IMR-90 (cell line): ENCODE data around the gene MUC20. TPM values are rescaled to one million over a fixed set of nuclear protein-coding genes. Genes with fewer than 3 reads are reported as not detected.

Source experiments
- ATAC-seq: fragments of 200-7000 bp; cut with Tn5 transposase; 2 replicates; pipeline ENCODE4 v1.9.1; 2020; ENCODE audit warnings: low read depth, mild to moderate bottlenecking, moderate library complexity
- BruUV-seq: library from RNA; stranded (reverse); fragments of 400-500 nt; replicated peaks from 2 replicates; lab custom pipeline; 2021; lab: Mats Ljungman, UMichigan
- CTCF ChIA-PET: fragments of 300-600 bp; formaldehyde crosslinking; extraction: SDS; loops from one replicate; lab custom pipeline; 2021; ENCODE audit warnings: antibody characterized with exemption; lab: Yijun Ruan, JAX
- POLR2A ChIA-PET: fragments of 300-600 bp; sonication (Branson Sonifier 250); formaldehyde crosslinking; loops from one replicate; lab custom pipeline; 2022; ENCODE audit warnings: antibody characterized with exemption; ENCODE audit not compliant: unreplicated experiment; lab: Charles Lee
- DNase-seq: peaks from one replicate; pipeline ENCODE4 v3.0.0; 2013
- H2AFZ ChIP-seq: replicated peaks from 2 replicates; pipeline ENCODE3; 2013; ENCODE audit warnings: low read length, mild to moderate bottlenecking; ENCODE audit not compliant: poor library complexity
- H2AK5ac ChIP-seq: 2 replicates; pipeline ENCODE4 v1.6.1; 2013; ENCODE audit warnings: low read depth, low read length, inconsistent platforms
- H2AK9ac ChIP-seq: replicated peaks from 2 replicates; pipeline ENCODE3; 2013; ENCODE audit warnings: mild to moderate bottlenecking, low read depth, low read length, moderate library complexity; ENCODE audit not compliant: poor library complexity
- H2BK120ac ChIP-seq: 2 replicates; pipeline ENCODE4 v1.6.1; 2013; ENCODE audit warnings: low read depth, low read length, inconsistent platforms
- H2BK15ac ChIP-seq: 3 replicates; pipeline ENCODE4 v1.6.1; 2013; ENCODE audit warnings: low read depth, low read length, inconsistent platforms
- H2BK20ac ChIP-seq: 2 replicates; pipeline ENCODE4 v1.6.1; 2013; ENCODE audit warnings: low read depth, mild to moderate bottlenecking, inconsistent platforms, low read length, moderate library complexity
- H2BK5ac ChIP-seq: 2 replicates; pipeline ENCODE4 v1.6.1; 2013; ENCODE audit warnings: mild to moderate bottlenecking, low read depth, low read length, inconsistent platforms; ENCODE audit not compliant: poor library complexity, severe bottlenecking
- H3K14ac ChIP-seq: replicated peaks from 2 replicates; pipeline ENCODE4 v1.6.1; 2013; ENCODE audit warnings: low read depth, low read length, inconsistent platforms
- H3K18ac ChIP-seq: 2 replicates; pipeline ENCODE4 v1.6.1; 2013; ENCODE audit warnings: low read depth, low read length, control low read depth
- H3K23ac ChIP-seq: 2 replicates; pipeline ENCODE4 v1.6.1; 2013; ENCODE audit warnings: low read depth, low read length, inconsistent platforms
- H3K27ac ChIP-seq: 2 replicates; pipeline ENCODE4 v1.5.1; 2013; ENCODE audit warnings: mild to moderate bottlenecking, control low read depth, low read length; ENCODE audit not compliant: insufficient read depth
- H3K27me3 ChIP-seq: 2 replicates; pipeline ENCODE4 v1.6.1; 2013; ENCODE audit warnings: low read length; ENCODE audit not compliant: control insufficient read depth, insufficient read depth
- H3K36me3 ChIP-seq: 2 replicates; pipeline ENCODE4 v1.6.1; 2013; ENCODE audit warnings: low read length, mixed read lengths; ENCODE audit not compliant: control insufficient read depth, insufficient read depth
- H3K4ac ChIP-seq: 2 replicates; pipeline ENCODE4 v1.6.1; 2013; ENCODE audit warnings: low read depth, low read length, inconsistent platforms
- H3K4me1 ChIP-seq: 2 replicates; pipeline ENCODE4 v1.6.1; 2013; ENCODE audit warnings: low read length, mixed read lengths; ENCODE audit not compliant: control insufficient read depth, insufficient read depth
- H3K4me2 ChIP-seq: 2 replicates; pipeline ENCODE4 v1.6.1; 2013; ENCODE audit warnings: low read depth, mild to moderate bottlenecking, control low read depth, low read length, moderate library complexity
- H3K4me3 ChIP-seq: 2 replicates; pipeline ENCODE4 v1.5.1; 2013; ENCODE audit warnings: low read depth, mild to moderate bottlenecking, control low read depth, low read length, moderate library complexity; ENCODE audit not compliant: insufficient read depth
- H3K56ac ChIP-seq: 2 replicates; pipeline ENCODE4 v1.6.1; 2013; ENCODE audit warnings: low read length, inconsistent platforms; ENCODE audit not compliant: insufficient read depth; ENCODE audit errors: extremely low read depth
- H3K79me1 ChIP-seq, 2 experiments: 2 replicates each; pipeline ENCODE4 v1.6.1; 2013; ENCODE audit warnings: low read length in 2 of 2, inconsistent platforms in 1 of 2, low read depth in 1 of 2
- H3K9ac ChIP-seq: 2 replicates; pipeline ENCODE4 v1.6.1; 2013; ENCODE audit warnings: low read depth, low read length, control low read depth
- H3K9me1 ChIP-seq: 2 replicates; pipeline ENCODE4 v1.6.1; 2013; ENCODE audit warnings: low read length, inconsistent platforms; ENCODE audit not compliant: insufficient read depth
- H3K9me3 ChIP-seq: 2 replicates; pipeline ENCODE4 v1.6.1; 2013; ENCODE audit warnings: low read length; ENCODE audit not compliant: control insufficient read depth, insufficient read depth
- H4K20me1 ChIP-seq: 2 replicates; pipeline ENCODE4 v1.6.1; 2013; ENCODE audit warnings: low read length, inconsistent platforms; ENCODE audit not compliant: insufficient read depth
- H4K5ac ChIP-seq: 2 replicates; pipeline ENCODE4 v1.6.1; 2013; ENCODE audit warnings: mild to moderate bottlenecking, low read depth, low read length, control low read depth
- H4K8ac ChIP-seq, 2 experiments: 2 replicates each; pipeline ENCODE4 v1.6.1; 2013; ENCODE audit warnings: low read depth in 2 of 2, low read length in 2 of 2, control low read depth in 1 of 2, inconsistent platforms in 1 of 2
- H4K91ac ChIP-seq: 2 replicates; pipeline ENCODE4 v1.6.1; 2013; ENCODE audit warnings: low read depth, low read length, inconsistent platforms; ENCODE audit not compliant: insufficient read depth
- BHLHE40 ChIP-seq: fragments of 150-350 bp; IDR thresholded peaks from 2 replicates; pipeline ENCODE4 v1.6.1; 2016; ENCODE audit warnings: mild to moderate bottlenecking, low read depth, low read length
- CEBPB ChIP-seq: IDR thresholded peaks from 2 replicates; pipeline ENCODE4 v1.6.1; 2012; ENCODE audit warnings: low read depth, low read length, improper control_type of control experiment
- CHD1 ChIP-seq: IDR thresholded peaks from 2 replicates; pipeline ENCODE4 v1.6.1; 2012; ENCODE audit warnings: low read depth, low read length, improper control_type of control experiment
- CTCF ChIP-seq: conservative IDR thresholded peaks from 2 replicates; pipeline ENCODE4 v1.5.1; 2012; ENCODE audit warnings: mild to moderate bottlenecking, low read depth, low read length, improper control_type of control experiment
- FOS ChIP-seq: fragments of 150-350 bp; IDR thresholded peaks from 2 replicates; pipeline ENCODE4 v1.6.1; 2016; ENCODE audit warnings: low read depth, low read length
- MAFK ChIP-seq: IDR thresholded peaks from 2 replicates; pipeline ENCODE4 v1.6.1; 2012; ENCODE audit warnings: low read depth, low read length, improper control_type of control experiment
- MAZ ChIP-seq: IDR thresholded peaks from 2 replicates; pipeline ENCODE4 v1.6.1; 2012; ENCODE audit warnings: low read depth, mild to moderate bottlenecking, low read length, improper control_type of control experiment, moderate library complexity, borderline replicate concordance
- MXI1 ChIP-seq: IDR thresholded peaks from 2 replicates; pipeline ENCODE4 v1.6.1; 2012; ENCODE audit warnings: low read depth, mild to moderate bottlenecking, low read length, moderate library complexity, borderline replicate concordance
- NFE2L2 ChIP-seq: fragments of 150-350 bp; IDR thresholded peaks from 2 replicates; pipeline ENCODE4 v1.6.1; 2016; ENCODE audit warnings: low read depth, mild to moderate bottlenecking, low read length
- POLR2A ChIP-seq: IDR thresholded peaks from 2 replicates; pipeline ENCODE4 v1.6.1; 2012; ENCODE audit warnings: mild to moderate bottlenecking, low read depth, low read length
- RAD21 ChIP-seq: IDR thresholded peaks from 2 replicates; pipeline ENCODE4 v1.6.1; 2012; ENCODE audit warnings: low read length, improper control_type of control experiment
- RCOR1 ChIP-seq: IDR thresholded peaks from 2 replicates; pipeline ENCODE4 v1.6.1; 2012; ENCODE audit warnings: mild to moderate bottlenecking, low read length, improper control_type of control experiment; ENCODE audit not compliant: insufficient replicate concordance
- RFX5 ChIP-seq: IDR thresholded peaks from 2 replicates; pipeline ENCODE4 v1.8.0; 2012; ENCODE audit warnings: low read depth, mild to moderate bottlenecking, low read length, moderate library complexity
- SMC3 ChIP-seq: fragments of 150-350 bp; IDR thresholded peaks from 2 replicates; pipeline ENCODE4 v1.6.1; 2016; ENCODE audit warnings: low read depth, mild to moderate bottlenecking, antibody characterized with exemption, low read length, moderate library complexity
- USF2 ChIP-seq: fragments of 150-350 bp; IDR thresholded peaks from 2 replicates; pipeline ENCODE4 v1.6.1; 2017; ENCODE audit warnings: mild to moderate bottlenecking, antibody characterized with exemption, low read length, low read depth
- WGBS, 2 experiments: methylation state at CpG; one replicate each; pipeline versions ENCODE4 v1.1.5 to v1.1.7; 2013; ENCODE audit warnings: missing lambda C conversion rate in 2 of 2; ENCODE audit not compliant: insufficient read length in 1 of 2; ENCODE audit errors: extremely low coverage in 2 of 2; 5-methylcytosine and 5-hydroxymethylcytosine counted together
- dilution Hi-C: fragments of 300-500 bp; cut with HindIII; formaldehyde crosslinking; loops from one replicate; pipeline ENCODE4 v1.14.3; 2018; ENCODE audit warnings: low sequenced_read_pairs; ENCODE audit not compliant: unreplicated experiment
- in situ Hi-C: fragments of 300-500 bp; cut with MboI; formaldehyde crosslinking; loops from 3 replicates; pipeline ENCODE4 v1.14.3; 2019; ENCODE audit warnings: low sequenced_read_pairs, inconsistent platforms, mixed read lengths
- intact Hi-C: fragments of 100-400 bp; cut with micrococcal nuclease; formaldehyde crosslinking; loops from 2 replicates; pipeline ENCODE4 v1.10.0; 2022
- polyA plus RNA-seq, 3 experiments: library from polyadenylated mRNA; depleted of rRNA; stranded (reverse); fragments of >200 nt; gene quantifications; 2 replicates each; pipeline ENCODE4 v1.2.3, GENCODE V29; 2012; ENCODE audit warnings: low replicate concordance in 1 of 3
- total RNA-seq: library from RNA; depleted of rRNA; stranded (reverse); fragments of >200 nt; gene quantifications from 2 replicates; pipeline ENCODE4 v1.2.3, GENCODE V29; 2012
- TF ChIP-seq, protein P1 (sequence below): fragments of 150-350 bp; IDR thresholded peaks from 2 replicates; pipeline ENCODE4 v1.6.1; 2016; ENCODE audit warnings: low read depth, mild to moderate bottlenecking, low read length, moderate library complexity, borderline replicate concordance

Gene MUC20
- total and polyA plus RNA-seq, 2 of the 4 experiments (the other 2 are of a cell fraction), result 0.12 TPM; not detected in 1

DNA sequence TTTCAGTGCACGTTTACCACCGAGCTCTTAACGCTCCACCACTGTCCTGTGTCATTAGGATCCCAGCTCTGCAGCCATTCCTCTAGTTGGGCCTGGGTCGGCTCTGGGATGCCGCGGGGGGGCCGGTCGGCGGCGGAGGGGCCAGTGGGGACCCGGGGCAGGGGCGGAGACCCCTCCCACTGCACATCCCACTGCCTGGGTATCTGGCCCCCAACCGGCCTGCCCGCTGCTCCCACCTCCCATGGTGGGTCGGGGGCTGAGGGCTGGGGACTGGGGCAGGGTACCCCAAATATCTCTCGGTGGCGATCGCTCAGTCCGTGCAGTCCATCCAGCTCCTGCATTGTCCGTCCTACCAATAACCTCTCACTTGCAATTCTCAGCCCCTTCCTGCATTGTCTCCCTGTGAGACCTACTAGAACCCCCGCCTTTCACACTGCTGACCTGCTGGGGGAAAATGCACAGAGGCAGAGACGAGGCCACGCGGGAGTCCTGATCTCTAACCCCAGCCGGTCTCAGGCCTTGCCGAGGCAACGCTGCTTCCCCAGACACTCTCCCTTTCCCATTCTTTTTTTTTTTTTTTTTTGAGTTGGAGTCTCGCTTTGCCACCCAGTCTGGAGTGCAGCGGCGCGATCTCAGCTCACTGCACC is 24.0 kb upstream of the MUC20 start:
- Histone ChIP-seq H3K4me1 (peaks cover 15% of the 10 kb centered on the region), H3K4ac (no peak overlapping the region), H2BK120ac (no peak overlapping the region), H2AK5ac (no peak overlapping the region), H3K4me3 (no peak overlapping the region), H4K5ac (no peak overlapping the region), H3K14ac (no peak overlapping the region), H4K20me1 (peaks cover 8% of the 10 kb centered on the region; the same call in 1 of the 2 replicates), H3K9ac (no peak overlapping the region), H3K9me1 (peaks cover 15% of the 10 kb centered on the region), H3K9me3 (no peaks in the 10 kb centered on the region), H2AK9ac (no peak overlapping the region), H3K23ac (no peak overlapping the region), H4K8ac (no peak overlapping the region), H2BK20ac (no peak overlapping the region), H3K27me3 (no peaks in the 10 kb centered on the region), H2AFZ (no peak overlapping the region), H3K18ac (no peak overlapping the region), H3K27ac (no peak overlapping the region), H2BK15ac (no peak overlapping the region), H3K36me3 (peaks cover 21% of the 10 kb centered on the region), H3K4me2 (no peak overlapping the region), H3K79me1 (peaks cover 0 to 16% of the 10 kb centered on the region in 2 experiments; a peak in 2 of 4 replicates), H2BK5ac (no peak overlapping the region), H3K56ac (no peak overlapping the region), H4K91ac (no peak overlapping the region)
- CTCF ChIA-PET, result no interaction called here
- no peak for DNase-seq
- in situ Hi-C loops, result loop anchor here (25.0 kb wide), 1 partner anchor 266 kb away; no protein-coding TSS in a partner anchor
- dilution Hi-C loops, result no loop called here
- 87% methylated on average over 22 of the region's 31 CpGs; no CpG with 5 or more reads in 1 of the 2 experiments for WGBS, 2 experiments
- BruUV-seq, result no TSS peak
- no peak for TF ChIP-seq SMC3
- no peak for TF ChIP-seq MXI1
- TF ChIP-seq CHD1, result no peak
- TF ChIP-seq CEBPB, result no peak
- no peak for TF ChIP-seq BHLHE40
- TF ChIP-seq POLR2A, result no peak
- TF ChIP-seq, protein P1, sequence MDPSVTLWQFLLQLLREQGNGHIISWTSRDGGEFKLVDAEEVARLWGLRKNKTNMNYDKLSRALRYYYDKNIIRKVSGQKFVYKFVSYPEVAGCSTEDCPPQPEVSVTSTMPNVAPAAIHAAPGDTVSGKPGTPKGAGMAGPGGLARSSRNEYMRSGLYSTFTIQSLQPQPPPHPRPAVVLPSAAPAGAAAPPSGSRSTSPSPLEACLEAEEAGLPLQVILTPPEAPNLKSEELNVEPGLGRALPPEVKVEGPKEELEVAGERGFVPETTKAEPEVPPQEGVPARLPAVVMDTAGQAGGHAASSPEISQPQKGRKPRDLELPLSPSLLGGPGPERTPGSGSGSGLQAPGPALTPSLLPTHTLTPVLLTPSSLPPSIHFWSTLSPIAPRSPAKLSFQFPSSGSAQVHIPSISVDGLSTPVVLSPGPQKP, result no peak
- TF ChIP-seq RCOR1, result no peak
- no peak for TF ChIP-seq USF2
- no peak for TF ChIP-seq MAZ
- TF ChIP-seq RAD21, result no peak
- no peak for TF ChIP-seq CTCF
- no peak for TF ChIP-seq NFE2L2
- TF ChIP-seq FOS, result no peak
- TF ChIP-seq MAFK, result no peak
- no peak for TF ChIP-seq RFX5
- no peak for ATAC-seq
- intact Hi-C loops, result no loop called here
- POLR2A ChIA-PET, result no interaction called here
